DMS114 treated with DMSO at 0.1 percent for 48 hours (cell line): Measurements from ENCODE around the gene GH2.
A peak's percentile ranks its signal among the peaks of the same experiment; 100 is the strongest.

Experiments used
- DNase-seq: peaks from one replicate; lab custom pipeline; 2025; ENCODE audit not compliant: unreplicated experiment; lab: John Stamatoyannopoulos, UW

The GH2 gene

GRCh38 chr17:63842173-63842539 is 39.6 kb downstream of the GH2 start:
- no peak for DNase-seq

- no peak for DNase-seq
Observed at GRCh38 chr17:63841350-63842172, 40.2 kb downstream of the GH2 start.

GRCh38 chr17:63840591-63841349 is 41.0 kb downstream of the GH2 start:
- no peak for DNase-seq

- DNase-seq: no peak
Observed at GRCh38 chr17:63838631-63839171, 43.0 kb downstream of the GH2 start.

- no peak for DNase-seq
Observed at GRCh38 chr17:63837962-63838600, 43.7 kb downstream of the GH2 start.

- no peak for DNase-seq
Observed at GRCh38 chr17:63837480-63837879, 44.3 kb downstream of the GH2 start.

- no peak for DNase-seq
Observed at GRCh38 chr17:63836811-63837210, 44.9 kb downstream of the GH2 start.

- no peak for DNase-seq
Observed at GRCh38 chr17:63835167-63835720, 46.5 kb downstream of the GH2 start.

GRCh38 chr17:63834431-63835166 is 47.1 kb downstream of the GH2 start:
- DNase-seq: peak; percentile 82

- DNase-seq: no peak
Observed at GRCh38 chr17:63833741-63834373, 47.9 kb downstream of the GH2 start.

- DNase-seq: no peak
Observed at GRCh38 chr17:63833026-63833740, 48.6 kb downstream of the GH2 start.

- DNase-seq: no peak
Observed at GRCh38 chr17:63832455-63832854, 49.3 kb downstream of the GH2 start.

- DNase-seq: no peak
Observed at GRCh38 chr17:63832014-63832413, 49.7 kb downstream of the GH2 start.

- DNase-seq: no peak
Observed at GRCh38 chr17:63831505-63831904, 50.2 kb downstream of the GH2 start.

- DNase-seq: no peak
Observed at GRCh38 chr17:63830904-63831491, 50.7 kb downstream of the GH2 start.

- no peak for DNase-seq
Observed at GRCh38 chr17:63830278-63830677, 51.5 kb downstream of the GH2 start.
